GM19023 (cell line): ENCODE results near the gene KRTAP1-3.
"Not testable (repeated sequence)": the region's sequence is repeated elsewhere in the genome, so short reads cannot be mapped to it uniquely, and the experiment has no call there.

Experiments used
- ATAC-seq: cut with Tn5 transposase; IDR thresholded peaks from one replicate; pipeline ENCODE4 v1.9.1; 2021; ENCODE audit warnings: mild to moderate bottlenecking, moderate library complexity; ENCODE audit not compliant: unreplicated experiment

KRTAP1-3 gene

GRCh38 chr17:41054556-41054955, 19.9 kb upstream of the KRTAP1-3 start:
- ATAC-seq, result not testable (repeated sequence)

DNA sequence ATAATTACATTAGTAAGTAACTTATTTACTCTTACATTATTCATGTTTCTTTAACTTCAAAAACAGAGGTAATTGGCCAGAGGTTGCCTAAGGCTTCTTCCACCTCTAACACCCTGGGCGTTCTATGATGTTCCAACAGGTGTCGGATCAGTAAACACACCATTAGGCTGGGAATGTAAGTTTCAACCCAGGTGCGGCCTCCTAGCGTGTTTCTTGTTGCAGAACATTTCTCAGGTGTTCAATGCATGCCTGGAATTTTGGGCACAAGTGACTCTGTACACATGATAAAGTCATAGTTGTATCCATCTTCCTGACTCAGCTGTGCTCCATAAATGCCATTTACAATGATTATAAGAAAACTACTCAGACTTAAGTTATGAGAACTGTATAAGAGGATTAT, 19.4 kb upstream of the KRTAP1-3 start:
- no peak for ATAC-seq

- ATAC-seq, result no peak
Observed at GRCh38 chr17:41052566-41052965, 17.9 kb upstream of the KRTAP1-3 start.

- ATAC-seq, result no peak
Observed at GRCh38 chr17:41049110-41049509, 14.4 kb upstream of the KRTAP1-3 start.

GRCh38 chr17:41048441-41048840, 13.8 kb upstream of the KRTAP1-3 start:
- ATAC-seq, result no peak

GRCh38 chr17:41046735-41047465, 12.2 kb upstream of the KRTAP1-3 start, which contains the start of gene KRTAP2-1:
Gene KRTAP2-1, minus strand, starts transcription at chr17:41047316. Its CDS starts 49 bp downstream, at chr17:41047267.
- not testable (repeated sequence) for ATAC-seq

DNA sequence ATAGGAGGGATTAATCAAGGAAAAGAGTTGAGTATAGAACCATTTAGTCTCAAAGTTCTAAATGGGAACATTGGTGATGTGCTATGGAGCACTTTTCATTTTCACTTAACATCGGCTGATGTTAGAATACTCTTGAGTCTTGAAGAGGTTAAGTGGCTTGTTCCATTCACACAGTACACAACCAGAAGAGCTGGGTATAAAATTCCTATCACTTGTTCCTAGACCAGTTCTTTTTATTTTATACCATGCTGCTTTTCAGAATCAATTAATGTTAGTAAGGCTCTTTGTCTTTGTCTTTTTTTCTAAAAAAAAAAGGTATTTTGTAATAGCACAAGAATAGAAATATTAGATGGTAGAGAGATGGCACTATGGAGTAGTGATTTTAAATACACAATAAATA, 8.3 kb upstream of the KRTAP1-3 start:
- ATAC-seq, result no peak

GRCh38 chr17:41040783-41041571, 6.3 kb upstream of the KRTAP1-3 start, which contains the start of gene KRTAP1-1:
Gene KRTAP1-1, minus strand, starts transcription at chr17:41041450. Its CDS starts 53 bp downstream, at chr17:41041397.
- not testable (repeated sequence) for ATAC-seq

DNA sequence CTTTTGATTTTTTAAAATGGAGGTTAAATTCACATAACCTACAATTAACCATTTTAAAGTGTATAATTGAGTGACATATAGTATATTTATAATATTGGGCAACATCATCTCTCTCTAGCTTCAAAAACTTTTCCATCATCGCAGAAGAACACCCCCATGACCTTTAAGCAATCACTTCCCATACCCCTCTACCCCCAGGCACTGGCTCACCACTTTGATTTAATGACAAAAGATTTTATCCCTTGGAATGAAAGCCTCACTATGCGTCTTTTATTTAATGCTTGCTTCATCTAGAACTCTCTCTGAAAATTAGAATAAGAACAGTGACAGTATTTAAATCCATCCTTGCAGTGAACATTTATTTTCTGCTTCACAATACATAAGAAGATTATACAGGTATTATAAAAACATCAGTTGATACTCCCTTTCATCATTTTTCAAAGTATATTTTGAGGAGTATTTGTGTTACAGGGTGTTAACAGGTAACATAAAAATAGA, 3.2 kb upstream of the KRTAP1-3 start:
- no peak for ATAC-seq

DNA sequence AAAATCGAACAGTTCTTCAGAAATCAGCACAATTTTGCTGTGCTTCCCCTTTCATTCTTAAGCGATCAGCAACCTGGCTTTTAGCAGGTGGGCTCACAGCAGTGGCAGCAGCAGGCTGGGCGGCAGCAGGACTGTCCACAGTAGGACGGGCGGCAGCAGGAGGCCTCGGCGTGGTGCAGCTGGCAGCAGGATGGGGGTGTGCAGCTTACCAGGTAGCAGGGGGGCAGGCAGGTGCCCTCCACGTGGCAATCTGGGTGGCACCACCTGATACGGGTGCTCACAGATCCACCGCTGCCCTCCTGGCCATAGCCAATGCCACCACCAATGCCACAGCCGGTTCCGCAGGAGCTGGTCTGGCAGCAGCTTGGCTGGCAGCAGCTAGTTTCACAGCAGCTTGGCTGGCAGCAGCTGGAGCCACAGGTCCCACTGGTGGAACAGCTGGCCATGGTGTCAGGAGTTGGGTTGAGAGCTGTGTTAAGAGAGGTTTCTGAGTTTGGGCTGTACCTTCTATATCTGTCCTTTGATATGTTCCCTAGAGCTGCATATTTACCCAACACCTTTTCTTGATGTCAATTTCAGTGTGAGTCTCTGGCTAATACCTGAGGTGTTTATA, 4.9 kb downstream of the KRTAP1-3 start, which contains the start of gene KRTAP1-4:
KRTAP1-4 (minus strand) TSS at position 563 of the 613 bp plus-strand sequence; CDS start at position 446, 117 bp downstream.
- ATAC-seq, result no peak

DNA sequence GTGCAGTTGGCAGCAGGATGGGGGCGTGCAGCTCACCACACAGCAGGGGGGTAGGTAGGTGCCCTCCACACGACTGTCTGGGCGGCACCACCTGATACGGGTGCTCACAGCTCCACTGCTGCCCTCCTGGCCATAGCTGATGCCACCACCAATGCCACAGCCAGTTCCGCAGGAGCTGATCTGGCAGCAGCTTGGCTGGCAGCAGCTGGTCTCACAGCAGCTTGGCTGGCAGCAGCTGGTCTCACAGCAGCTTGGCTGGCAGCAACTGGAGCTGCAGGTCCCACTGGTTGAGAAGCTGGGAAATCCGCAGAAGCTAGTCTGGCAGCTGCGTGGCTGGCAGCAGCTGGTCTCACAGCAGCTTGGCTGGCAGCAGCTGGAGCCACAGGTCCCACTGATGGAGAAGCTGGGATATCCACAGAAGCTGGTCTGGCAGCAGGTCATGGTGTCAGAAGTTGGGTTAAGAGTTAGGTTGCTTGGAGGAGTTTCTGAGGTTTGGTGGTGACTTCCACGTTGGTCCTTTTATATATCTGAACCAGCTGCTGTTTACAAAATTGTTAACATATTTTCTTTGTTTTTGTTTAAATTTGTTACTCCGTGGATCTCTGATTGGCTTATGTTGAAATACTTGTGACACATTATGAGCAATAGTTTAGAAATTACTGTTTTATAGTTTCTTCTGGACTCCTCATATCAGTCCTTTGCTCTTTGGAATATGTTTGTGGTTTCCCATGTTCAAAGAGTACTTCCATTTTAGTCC, 7.8 kb downstream of the KRTAP1-3 start, which contains the start of gene KRTAP1-5:
KRTAP1-5 (minus strand) TSS at position 494 of the 757 bp plus-strand sequence; CDS start at position 441, 53 bp downstream.
- ATAC-seq, result no peak

GRCh38 chr17:41024697-41025096, 10.0 kb downstream of the KRTAP1-3 start:
- ATAC-seq, result no peak

DNA sequence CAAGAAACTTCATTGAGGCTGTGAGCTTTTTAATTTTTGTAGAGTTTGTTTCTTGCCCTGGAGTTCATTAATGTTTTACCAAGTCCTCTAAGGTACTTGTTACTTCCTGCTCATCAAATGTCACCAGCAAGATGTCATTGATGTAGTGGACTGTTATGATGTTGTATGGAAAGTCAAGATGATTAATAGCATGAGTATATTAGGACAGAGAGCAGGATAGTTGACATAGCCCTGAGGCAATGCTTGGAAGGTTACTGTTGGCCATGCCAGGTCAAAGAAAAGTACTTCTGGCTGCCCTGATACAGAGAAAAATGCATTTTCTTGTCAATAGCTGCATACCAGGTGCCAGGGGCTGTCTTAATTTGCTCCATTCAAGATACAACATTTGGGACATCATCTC, 14.3 kb downstream of the KRTAP1-3 start:
- ATAC-seq, result no peak

- no peak for ATAC-seq
Observed at GRCh38 chr17:41019415-41019814, 15.3 kb downstream of the KRTAP1-3 start.

DNA sequence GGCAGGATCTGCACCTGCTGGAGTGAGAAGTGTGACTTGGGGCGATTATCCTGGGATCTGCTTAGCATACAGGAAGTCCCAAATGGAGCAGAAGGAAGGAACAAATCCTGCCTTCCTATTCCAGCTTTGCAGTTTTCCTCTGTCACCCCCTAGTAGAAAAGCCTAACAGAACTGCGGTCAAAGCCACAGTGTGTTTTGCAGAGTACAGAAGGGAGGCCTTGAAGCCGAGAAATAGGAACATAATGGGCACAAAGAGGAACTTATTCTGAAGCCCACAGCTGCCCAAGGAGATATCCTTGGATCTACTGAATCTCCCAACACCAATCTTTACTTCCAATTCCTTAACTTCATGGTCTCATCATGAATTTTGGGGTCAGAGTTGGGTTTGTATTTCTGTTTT, 16.1 kb downstream of the KRTAP1-3 start:
- no peak for ATAC-seq

DNA sequence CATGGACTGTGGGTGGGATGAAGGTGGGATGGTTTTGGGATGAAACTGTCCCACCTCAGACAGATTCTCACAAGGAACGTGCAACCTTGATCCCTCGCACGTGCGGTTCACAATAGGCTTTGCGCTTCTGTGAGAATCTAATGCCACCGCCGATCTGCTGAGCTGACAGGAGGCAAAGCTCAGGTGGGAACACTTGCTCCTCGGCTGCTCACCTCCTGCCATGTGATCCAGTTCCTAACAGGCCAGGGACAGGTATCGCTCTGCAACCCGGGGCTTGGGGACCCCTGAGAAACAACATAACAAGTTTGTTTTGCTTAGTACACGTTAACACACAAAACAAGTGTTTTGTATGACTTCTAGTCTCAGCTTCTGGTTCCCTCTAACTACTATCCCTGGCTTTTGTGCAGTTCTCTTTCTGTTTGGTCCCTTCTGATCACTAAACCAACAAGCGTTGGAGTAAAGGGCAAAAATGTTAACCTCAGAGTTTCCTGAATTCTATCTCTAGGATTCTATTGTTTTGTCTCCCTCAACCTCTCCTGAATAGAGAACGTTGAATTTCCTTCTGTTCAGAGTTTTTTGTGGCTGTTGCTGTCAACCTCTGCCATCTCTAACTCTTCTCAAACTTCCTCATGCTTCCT, 18.0 kb downstream of the KRTAP1-3 start:
- ATAC-seq, result no peak

- ATAC-seq, result no peak
Observed at GRCh38 chr17:41015454-41015853, 19.2 kb downstream of the KRTAP1-3 start.

GRCh38 chr17:41013606-41014005, 21.1 kb downstream of the KRTAP1-3 start:
- no peak for ATAC-seq

GRCh38 chr17:41013181-41013580, 21.5 kb downstream of the KRTAP1-3 start:
- no peak for ATAC-seq
